GM18505 (cell line): Measurements from ENCODE around the gene S1PR1.
"Not testable (repeated sequence)": the region's sequence is repeated elsewhere in the genome, so short reads cannot be mapped to it uniquely, and the experiment has no call there.

Source experiments
- ATAC-seq: cut with Tn5 transposase; IDR thresholded peaks from one replicate; pipeline ENCODE4 v1.9.1; 2021; ENCODE audit not compliant: unreplicated experiment
- POLR2A ChIP-seq: IDR thresholded peaks from 4 replicates; pipeline ENCODE4 v1.6.1; 2011; ENCODE audit warnings: borderline replicate concordance; ENCODE audit not compliant: insufficient read depth, insufficient read length; ENCODE audit errors: extremely low read depth

Gene S1PR1

DNA sequence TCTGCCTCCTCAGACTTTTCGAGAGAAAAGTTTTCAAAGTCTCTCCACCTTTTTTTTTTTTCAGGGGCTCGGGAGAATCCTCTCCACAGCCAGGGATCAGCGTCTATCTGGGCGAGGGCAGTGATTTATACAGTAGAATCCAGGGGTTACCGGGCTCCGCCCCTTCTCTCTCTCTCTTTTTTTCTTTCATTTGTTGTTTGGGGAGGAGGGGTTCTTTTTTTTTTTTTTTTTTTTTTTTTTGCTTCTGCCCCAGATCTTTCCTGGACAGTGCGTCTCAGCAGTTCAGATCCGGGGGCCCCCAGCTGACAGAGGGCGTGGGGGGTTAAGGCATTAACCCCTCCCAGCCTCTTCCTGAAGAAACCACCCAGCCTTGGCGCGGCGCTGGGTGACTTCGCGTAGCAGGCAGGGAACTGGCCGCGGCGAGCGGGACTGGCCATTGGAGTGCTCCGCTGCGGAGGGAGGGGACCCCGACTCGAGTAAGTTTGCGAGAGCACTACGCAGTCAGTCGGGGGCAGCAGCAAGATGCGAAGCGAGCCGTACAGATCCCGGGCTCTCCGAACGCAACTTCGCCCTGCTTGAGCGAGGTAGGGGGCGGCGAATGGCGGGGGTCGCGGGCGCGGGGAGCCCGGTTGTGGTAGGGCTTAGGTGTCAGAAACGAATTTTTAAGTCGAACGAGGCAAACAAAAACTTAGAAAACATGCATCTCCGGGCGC is at the start of gene S1PR1:
Gene S1PR1, plus strand, starts transcription at position 504 of the 713 bp plus-strand sequence. CDS start 1,966 bp downstream, outside the sequence.
- peak; percentile 15 for ATAC-seq
- TF ChIP-seq POLR2A, result peak; percentile 13

DNA sequence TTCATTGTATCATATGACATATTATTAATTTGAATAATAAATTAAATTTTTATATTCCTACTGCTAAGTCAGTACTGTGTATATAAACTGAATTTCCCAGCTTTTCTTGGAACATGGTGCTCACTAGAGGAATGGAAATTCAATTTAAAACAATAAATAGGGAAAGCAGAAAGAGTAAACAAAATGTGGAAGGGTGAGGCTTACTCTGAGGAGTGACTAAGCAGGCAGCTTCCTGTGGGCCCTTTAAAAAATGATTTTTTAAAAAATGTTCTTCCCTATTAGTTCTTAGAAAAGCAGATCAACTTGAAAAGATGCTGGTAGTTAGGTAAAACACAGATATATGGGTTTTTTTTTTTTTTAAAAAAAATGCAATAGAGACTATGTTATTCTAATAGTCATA is 49.5 kb upstream of the S1PR1 start:
- ATAC-seq, result no peak
- TF ChIP-seq POLR2A, result no peak

DNA sequence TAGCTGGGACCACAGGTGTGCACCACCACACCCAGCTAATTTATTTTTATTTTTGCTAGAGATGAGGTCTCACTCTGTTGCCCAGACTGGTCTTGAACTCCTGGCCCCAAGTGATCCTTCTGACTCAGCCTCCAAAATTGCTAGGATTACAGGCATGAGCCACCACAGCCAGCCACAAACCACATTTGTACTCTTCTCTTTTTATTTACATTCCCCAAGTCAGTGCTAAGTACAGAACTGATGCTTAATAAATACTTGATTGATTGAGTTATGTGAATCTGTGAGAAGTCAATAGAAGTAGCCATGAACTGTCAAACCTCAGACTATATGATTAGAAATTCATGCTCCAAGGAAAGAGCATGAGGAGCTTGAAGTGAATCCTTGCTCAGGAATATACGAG is 48.5 kb upstream of the S1PR1 start:
- TF ChIP-seq POLR2A, result no peak
- no peak for ATAC-seq

DNA sequence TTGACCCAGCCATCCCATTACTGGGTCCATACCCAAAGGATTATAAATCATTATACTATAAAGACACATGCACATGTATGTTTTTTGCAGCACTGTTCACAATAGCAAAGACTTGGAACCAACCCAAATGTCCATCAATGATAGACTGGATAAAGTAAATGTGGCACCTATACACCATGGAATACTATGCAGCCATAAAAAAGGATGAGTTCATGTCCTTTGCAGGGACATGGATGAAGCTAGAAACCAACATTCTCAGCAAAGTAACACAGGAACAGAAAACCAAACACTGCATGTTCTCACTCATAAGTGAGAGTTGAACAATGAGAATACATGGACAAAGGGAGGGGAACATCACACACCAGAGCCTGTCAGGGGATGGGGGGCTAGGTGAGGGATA is 47.9 kb upstream of the S1PR1 start:
- not testable (repeated sequence) for ATAC-seq

DNA sequence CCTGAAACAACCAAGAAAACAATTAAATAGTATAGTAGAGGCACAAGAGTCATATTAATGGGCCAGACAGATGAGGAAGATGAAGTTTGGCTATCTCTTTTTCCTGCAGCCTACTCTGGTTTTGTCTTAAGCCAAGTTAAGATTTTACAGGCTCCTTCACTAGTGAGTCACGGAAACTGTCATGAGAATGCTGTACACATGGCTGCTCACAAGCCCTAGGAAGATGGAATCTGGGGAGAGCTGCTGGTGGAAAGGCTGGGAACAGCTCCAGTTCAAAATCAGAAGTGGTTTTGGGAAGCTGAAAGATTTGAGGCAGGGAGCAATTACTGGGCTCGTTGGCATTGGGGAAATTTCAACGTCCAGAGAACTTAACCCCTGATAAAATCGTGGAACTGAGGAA is 46.4 kb upstream of the S1PR1 start:
- ATAC-seq, result no peak
- no peak for TF ChIP-seq POLR2A

DNA sequence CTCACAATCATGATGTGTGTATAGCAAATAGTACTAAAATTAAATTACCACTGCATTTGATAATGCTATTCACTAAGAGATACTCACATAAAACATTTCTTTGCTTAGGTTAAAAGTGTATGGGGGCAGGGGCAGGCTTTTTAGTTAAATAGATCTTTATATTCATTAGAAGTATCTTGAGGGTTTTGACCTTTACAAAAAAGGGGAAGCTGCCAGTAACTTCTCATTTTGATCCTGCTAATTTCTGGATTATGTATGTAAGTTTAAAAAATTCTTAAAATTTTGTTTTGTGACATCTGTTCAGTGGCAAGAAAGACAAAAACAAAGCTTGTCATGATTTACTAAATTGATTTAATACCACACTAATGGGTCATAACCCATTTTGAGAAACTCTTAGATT is 45.8 kb upstream of the S1PR1 start:
- no peak for TF ChIP-seq POLR2A
- no peak for ATAC-seq

DNA sequence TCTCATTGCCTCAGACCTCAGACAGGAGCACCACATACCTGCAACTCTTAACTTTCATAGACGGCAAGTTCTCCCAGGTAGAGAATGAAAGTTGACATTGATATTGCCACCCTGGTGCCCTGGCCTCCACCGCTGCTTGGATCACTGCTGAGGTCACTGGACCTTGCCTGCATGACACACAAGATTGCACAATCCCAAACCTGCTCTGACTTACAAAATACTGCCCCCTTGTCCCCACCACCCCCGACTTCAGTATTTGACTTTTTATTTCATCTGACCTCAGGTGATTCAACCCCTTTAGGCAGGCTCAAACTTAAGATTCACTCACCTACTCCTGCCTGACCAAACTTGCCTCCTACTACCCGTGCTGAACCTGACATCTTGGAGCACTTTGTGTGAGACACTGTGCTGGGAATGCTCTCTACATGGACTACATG is 43.1 kb upstream of the S1PR1 start:
- TF ChIP-seq POLR2A, result no peak
- ATAC-seq, result no peak

DNA sequence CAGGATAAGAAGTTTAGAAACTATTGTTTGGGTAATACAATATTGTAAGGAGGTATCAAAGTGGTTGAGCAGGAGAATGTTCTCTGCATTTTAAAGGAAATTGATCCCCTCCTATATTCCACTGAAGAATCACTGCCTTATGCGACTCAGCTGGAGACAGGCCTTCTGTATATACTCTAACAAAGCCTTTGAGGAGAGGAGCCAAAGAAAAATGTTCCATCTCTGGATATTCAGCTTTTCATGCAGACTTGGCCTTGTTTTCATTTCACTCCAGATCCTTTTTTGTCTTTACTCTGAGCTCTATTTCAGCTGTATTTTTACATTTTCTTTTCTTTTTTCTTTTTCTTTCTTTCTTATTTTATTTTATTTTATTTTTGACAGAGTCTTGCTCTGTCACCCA is 42.1 kb upstream of the S1PR1 start:
- no peak for ATAC-seq
- TF ChIP-seq POLR2A, result no peak

DNA sequence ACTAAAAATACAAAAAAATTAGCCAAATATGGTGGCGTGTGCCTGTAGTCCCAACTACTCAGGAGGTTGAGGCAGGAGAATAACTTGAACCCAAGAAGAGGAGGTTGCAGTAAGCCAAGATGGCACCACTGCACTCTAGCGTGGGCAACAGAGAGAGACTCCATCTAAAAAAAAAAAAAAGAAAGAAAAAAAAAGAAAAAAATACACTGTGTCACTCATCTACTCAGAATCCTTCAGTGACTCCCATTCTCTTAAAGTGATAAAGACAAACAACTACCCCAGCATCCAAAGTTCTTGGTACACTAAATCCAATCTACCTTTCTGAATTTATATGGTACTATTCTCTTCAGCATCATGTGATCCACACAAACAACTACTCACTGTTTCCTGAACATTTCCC is 40.2 kb upstream of the S1PR1 start:
- TF ChIP-seq POLR2A, result no peak
- no peak for ATAC-seq

DNA sequence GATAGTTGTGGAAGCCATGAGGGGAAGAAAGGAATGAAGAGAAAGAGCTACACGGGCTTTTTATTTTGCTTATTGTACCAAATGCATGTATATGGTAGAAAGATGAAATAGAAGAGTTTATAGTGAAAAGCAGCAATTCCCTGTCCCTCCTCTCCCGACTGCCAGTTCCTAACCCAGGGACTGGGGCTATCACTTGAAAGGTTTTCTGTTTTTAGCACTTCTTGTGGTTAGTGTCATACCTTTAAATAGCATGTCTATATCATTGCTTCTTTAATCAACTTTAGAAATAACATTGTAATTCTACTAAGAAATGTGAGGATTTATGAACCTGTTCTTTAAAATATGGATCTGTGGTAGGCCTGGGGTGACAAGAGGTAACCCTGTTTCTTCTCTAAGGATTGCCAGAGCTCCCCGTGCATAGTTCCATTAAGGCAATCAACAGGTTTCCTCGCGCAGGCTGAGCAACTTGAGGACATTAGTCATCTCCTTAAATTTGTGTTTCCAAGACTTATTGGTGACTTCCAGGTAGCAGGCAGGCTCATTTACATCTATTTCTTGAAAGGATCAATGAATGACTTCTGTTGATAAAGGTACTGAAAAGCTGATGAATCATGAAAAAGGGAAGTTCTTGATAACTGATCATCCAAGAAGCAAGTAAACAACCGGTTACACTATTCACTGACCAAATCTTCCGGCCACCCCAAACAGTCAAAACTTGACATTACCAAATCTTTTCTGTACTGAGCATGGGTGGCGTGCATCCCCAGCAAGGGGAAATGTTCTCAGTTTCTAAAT is 37.8 kb upstream of the S1PR1 start:
- ATAC-seq, result peak; percentile 99
- TF ChIP-seq POLR2A, result no peak

DNA sequence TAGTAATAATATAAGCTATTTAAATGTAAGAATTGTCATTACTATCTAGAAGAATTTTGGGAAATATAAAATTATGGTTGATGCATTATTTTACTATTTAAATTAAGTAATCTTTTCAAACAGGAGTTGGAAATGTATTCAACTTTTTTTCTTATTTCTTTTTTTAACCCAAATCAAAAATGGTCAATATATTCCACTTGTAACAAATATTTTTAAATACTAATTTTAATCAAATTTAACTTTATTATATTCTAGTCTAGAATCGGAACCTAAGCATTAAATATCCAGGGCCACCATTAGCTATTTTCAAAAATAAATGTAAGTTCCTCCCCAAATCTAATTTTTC is 37.2 kb upstream of the S1PR1 start:
- no peak for TF ChIP-seq POLR2A
- ATAC-seq, result no peak

DNA sequence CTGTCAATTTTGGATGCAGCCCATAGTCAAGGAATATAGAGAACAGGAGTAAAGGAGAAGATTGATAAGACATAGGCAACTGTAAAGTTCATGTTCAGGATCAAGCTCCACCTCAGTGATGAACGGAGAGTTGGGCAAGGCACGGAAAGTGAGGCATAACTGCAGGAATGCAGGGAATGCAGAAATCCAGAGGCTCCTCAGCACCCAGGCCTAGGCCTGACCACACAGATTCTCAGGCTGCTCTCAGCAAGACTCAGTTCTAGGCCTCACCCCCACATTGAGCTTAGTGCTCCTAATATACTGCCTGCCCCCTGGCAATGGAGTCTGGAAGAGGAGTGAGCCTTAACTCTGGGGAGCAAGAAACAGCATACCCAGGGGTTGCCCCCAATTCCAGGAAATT is 36.3 kb upstream of the S1PR1 start:
- ATAC-seq, result no peak
- no peak for TF ChIP-seq POLR2A

DNA sequence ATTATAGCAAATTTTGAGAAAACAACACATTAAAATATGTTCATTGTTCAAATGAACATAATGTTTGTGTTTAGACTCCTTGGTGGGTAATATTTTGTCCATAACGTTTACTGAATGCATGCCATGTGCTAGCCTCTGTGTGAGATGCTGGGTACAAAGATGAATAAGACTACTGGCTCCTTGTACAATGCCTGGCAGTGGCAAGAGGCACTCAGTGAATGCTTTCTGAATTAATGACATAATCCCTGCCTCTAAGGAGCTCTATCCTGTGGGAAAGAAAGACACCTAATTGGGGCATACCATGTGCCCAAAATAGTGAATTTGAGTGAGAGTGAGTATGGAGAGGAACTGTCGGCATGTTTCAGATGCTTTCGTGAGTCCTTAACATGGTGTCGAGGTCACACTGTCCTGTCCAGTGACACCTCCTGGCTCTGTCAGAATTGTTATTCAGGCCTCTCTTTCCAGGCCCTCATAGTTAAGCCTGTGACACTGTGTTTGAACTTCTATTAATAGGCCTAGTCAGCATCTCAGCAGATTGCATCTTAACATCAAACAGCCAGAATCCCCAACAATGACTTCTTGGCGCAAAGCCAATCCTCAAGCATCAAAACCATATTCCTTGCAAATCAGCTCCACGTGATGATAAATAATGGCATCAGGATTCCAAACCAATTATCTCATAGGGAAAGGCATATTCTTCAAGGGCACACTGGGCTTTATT is 32.8 kb upstream of the S1PR1 start:
- ATAC-seq, result no peak
- TF ChIP-seq POLR2A, result no peak

DNA sequence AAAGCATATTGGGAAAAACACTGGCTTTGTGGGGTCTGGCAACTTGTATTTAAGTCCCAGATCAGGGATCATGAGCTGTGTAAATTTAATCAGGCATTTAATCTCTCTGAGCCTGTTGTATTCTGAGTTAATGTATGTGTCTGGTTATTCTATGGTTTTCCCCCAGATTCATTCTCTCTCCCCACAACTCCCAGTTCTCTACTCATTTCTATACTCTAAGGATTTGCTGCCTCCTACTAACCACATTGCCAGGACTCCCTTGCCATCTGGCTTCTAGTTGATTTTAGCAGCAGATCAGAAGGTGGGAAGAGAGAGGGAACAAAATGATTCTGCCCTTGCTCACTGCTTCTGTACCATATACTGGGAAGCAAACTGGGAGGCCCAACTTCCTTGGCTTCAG is 31.4 kb upstream of the S1PR1 start:
- TF ChIP-seq POLR2A, result no peak
- ATAC-seq, result no peak

DNA sequence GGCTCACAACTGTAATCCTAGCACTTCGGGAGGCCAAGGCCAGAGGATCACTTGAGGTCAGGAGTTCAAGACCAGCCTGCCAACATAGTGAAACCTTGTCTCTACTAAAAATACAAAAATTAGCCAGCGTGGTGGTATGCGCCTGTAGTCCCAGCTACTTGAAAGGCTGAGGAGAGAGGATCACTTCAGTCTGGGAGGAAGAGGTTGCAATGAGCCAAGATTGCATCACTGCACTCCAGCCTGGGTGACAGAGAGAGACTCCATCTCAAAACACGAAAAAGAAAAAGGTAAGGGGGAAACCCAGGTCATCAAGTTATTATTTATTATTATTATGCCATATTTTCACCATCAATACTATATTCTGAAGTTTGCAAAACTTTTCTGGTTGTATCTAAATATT is 30.7 kb upstream of the S1PR1 start:
- not testable (repeated sequence) for ATAC-seq

DNA sequence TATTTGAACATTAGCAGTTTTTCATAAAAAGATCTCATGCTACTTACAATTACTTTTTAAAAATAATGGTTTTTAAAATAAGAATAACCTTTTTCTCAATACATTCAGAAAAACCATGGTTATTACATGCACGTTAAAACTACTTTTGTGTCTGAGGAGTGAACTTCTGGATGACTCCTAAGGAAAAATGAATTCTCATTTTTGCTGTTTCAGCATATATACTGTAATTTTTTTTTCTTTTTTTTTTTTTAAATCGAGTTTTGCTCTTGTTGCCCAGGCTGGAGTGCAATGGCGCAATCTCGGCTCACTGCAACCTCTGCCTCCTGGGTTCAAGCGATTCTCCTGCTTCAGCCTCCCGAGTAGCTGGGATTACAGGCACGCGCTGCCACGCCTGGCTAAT is 29.5 kb upstream of the S1PR1 start:
- ATAC-seq, result not testable (repeated sequence)
